Breast epithelium (tissue), 3 donors: ENCODE results near the gene CAB39.

Experiments used
- POLR2A ChIP-seq: fragments of 450-650 bp; IDR thresholded peaks from one replicate; pipeline ENCODE4 v1.6.1; 2016; ENCODE audit warnings: antibody characterized with exemption, mild to moderate bottlenecking, moderate library complexity
- POLR2AphosphoS5 ChIP-seq, 3 donors: sonication (generic); formaldehyde crosslinking; IDR thresholded peaks; one replicate each; pipeline ENCODE4 v1.6.1; 2017; ENCODE audit warnings: antibody characterized with exemption in 3 of 3
- TF ChIP-seq, protein P1 (sequence below), 3 donors: fragments of 450-650 bp; IDR thresholded peaks; one replicate each; pipeline ENCODE4 v1.5.1; 2016 to 2017; ENCODE audit warnings: antibody characterized with exemption in 3 of 3, mild to moderate bottlenecking in 3 of 3, moderate library complexity in 3 of 3

DNA sequence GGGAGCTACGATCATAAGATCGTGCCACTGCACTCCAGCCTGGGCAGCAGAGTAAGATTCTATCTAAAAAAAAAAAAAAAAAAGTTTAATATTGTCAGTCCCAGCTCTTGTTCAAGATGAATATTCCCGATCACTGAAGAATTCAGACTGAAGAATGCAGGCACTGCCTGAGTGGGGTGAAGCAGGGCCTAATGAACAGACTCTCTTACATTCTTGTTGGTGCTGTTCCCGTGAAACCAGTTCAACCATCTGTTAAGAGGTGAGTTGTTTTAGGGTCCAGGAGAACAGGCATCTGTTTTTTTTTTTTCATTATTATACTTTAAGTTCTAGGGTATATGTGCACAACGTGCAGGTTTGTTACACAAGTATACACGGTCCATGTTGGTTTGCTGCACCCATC lies 17.1 kb upstream of the CAB39 start:
- TF ChIP-seq POLR2A (no peak), POLR2AphosphoS5 (IDR thresholded peaks at IDR 0.05) (no peak)
- TF ChIP-seq, protein P1, sequence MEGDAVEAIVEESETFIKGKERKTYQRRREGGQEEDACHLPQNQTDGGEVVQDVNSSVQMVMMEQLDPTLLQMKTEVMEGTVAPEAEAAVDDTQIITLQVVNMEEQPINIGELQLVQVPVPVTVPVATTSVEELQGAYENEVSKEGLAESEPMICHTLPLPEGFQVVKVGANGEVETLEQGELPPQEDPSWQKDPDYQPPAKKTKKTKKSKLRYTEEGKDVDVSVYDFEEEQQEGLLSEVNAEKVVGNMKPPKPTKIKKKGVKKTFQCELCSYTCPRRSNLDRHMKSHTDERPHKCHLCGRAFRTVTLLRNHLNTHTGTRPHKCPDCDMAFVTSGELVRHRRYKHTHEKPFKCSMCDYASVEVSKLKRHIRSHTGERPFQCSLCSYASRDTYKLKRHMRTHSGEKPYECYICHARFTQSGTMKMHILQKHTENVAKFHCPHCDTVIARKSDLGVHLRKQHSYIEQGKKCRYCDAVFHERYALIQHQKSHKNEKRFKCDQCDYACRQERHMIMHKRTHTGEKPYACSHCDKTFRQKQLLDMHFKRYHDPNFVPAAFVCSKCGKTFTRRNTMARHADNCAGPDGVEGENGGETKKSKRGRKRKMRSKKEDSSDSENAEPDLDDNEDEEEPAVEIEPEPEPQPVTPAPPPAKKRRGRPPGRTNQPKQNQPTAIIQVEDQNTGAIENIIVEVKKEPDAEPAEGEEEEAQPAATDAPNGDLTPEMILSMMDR (IDR thresholded peaks at IDR 0.05), result no peak
